SU-DHL-6 (cell line): ENCODE data around the gene RASGRP1.

ENCODE experiments used
- H2AFZ ChIP-seq: fragments of 200-600 bp; sonication (generic); 2 replicates; pipeline ENCODE4 v1.6.1; 2014; ENCODE audit warnings: low read depth, mild to moderate bottlenecking, moderate library complexity, mixed read lengths, antibody characterized with exemption, low read length; ENCODE audit not compliant: severe bottlenecking
- H3F3A ChIP-seq: fragments of 200-600 bp; shearing (Covaris generic); 2 replicates; pipeline ENCODE4 v1.6.0; 2016; ENCODE audit warnings: antibody characterized with exemption, mild to moderate bottlenecking; ENCODE audit not compliant: insufficient read depth
- H3K27ac ChIP-seq: fragments of 200-600 bp; sonication (generic); 2 replicates; pipeline ENCODE4 v1.5.1; 2016; ENCODE audit warnings: low read depth, mild to moderate bottlenecking, low read length, moderate library complexity, mixed read lengths
- H3K27me3 ChIP-seq: fragments of 200-600 bp; sonication (generic), shearing (Covaris generic); 2 replicates; pipeline ENCODE4 v1.6.0; 2014; ENCODE audit warnings: mild to moderate bottlenecking, low read length
- H3K36me3 ChIP-seq: fragments of 200-600 bp; sonication (generic); 2 replicates; pipeline ENCODE4 v1.6.1; 2014; ENCODE audit warnings: mild to moderate bottlenecking, low read length, mixed read lengths
- H3K4me2 ChIP-seq: fragments of 300-600, 200-600 bp; shearing (Covaris generic), sonication (generic); 2 replicates; pipeline ENCODE4 v1.6.0; 2014; ENCODE audit warnings: low read length, low read depth, mild to moderate bottlenecking; ENCODE audit not compliant: poor library complexity, severe bottlenecking
- H3K4me3 ChIP-seq: fragments of 200-600 bp; sonication (generic); 2 replicates; pipeline ENCODE4 v1.5.1; 2014; ENCODE audit warnings: antibody characterized with exemption, low read length, mild to moderate bottlenecking, mixed read lengths; ENCODE audit not compliant: insufficient read depth, poor library complexity, severe bottlenecking
- H3K79me2 ChIP-seq: fragments of 200-600 bp; sonication (generic); 2 replicates; pipeline ENCODE4 v1.6.1; 2014; ENCODE audit warnings: mild to moderate bottlenecking, low read length, moderate library complexity; ENCODE audit not compliant: insufficient read depth
- H3K9ac ChIP-seq: fragments of 200-600 bp; sonication (generic); 2 replicates; pipeline ENCODE4 v1.7.0; 2014; ENCODE audit warnings: mild to moderate bottlenecking, low read length
- H3K9me2 ChIP-seq: fragments of 200-600 bp; sonication (generic); replicated peaks from 2 replicates; pipeline ENCODE4 v1.6.1; 2014; ENCODE audit warnings: low read length; ENCODE audit not compliant: insufficient read depth
- H3K9me3 ChIP-seq: fragments of 200-600 bp; sonication (generic); 2 replicates; pipeline ENCODE4 v1.6.1; 2014; ENCODE audit warnings: low read length, mixed read lengths; ENCODE audit not compliant: insufficient read depth
- H4K20me1 ChIP-seq: fragments of 200-600 bp; sonication (generic); 2 replicates; pipeline ENCODE4 v1.6.1; 2014; ENCODE audit warnings: low read depth, mild to moderate bottlenecking, antibody characterized with exemption, low read length, moderate library complexity, mixed read lengths
- CTCF ChIP-seq: fragments of 200-600 bp; sonication (generic); IDR thresholded peaks from one replicate; pipeline ENCODE4 v1.5.1; 2017; ENCODE audit warnings: antibody characterized with exemption, mild to moderate bottlenecking, low read length, moderate library complexity; ENCODE audit not compliant: insufficient read depth, poor library complexity, severe bottlenecking
- EZH2phosphoT487 ChIP-seq: fragments of 200-600 bp; sonication (generic), shearing (Covaris generic); conservative IDR thresholded peaks from 2 replicates; pipeline ENCODE4 v1.6.1; 2018; ENCODE audit warnings: mild to moderate bottlenecking, antibody characterized with exemption, low read length, moderate library complexity, mixed read lengths

The RASGRP1 gene

GRCh38 chr15:38479756-38480155 is 84.9 kb downstream of the RASGRP1 start:
- Histone ChIP-seq H3F3A (no peaks in the 10 kb centered on the region), H2AFZ (no peak overlapping the region), H4K20me1 (no peaks in the 10 kb centered on the region), H3K9me2 (no peaks in the 10 kb centered on the region), H3K36me3 (peaks cover 18% of the 10 kb centered on the region; the same call in 1 of the 2 replicates), H3K4me3 (no peak overlapping the region), H3K9me3 (no peaks in the 10 kb centered on the region), H3K79me2 (no peaks in the 10 kb centered on the region), H3K27me3 (no peaks in the 10 kb centered on the region), H3K9ac (no peak overlapping the region), H3K27ac (no peak overlapping the region), H3K4me2 (no peak overlapping the region)
- TF ChIP-seq CTCF (no peak), EZH2phosphoT487 (no peak)

DNA sequence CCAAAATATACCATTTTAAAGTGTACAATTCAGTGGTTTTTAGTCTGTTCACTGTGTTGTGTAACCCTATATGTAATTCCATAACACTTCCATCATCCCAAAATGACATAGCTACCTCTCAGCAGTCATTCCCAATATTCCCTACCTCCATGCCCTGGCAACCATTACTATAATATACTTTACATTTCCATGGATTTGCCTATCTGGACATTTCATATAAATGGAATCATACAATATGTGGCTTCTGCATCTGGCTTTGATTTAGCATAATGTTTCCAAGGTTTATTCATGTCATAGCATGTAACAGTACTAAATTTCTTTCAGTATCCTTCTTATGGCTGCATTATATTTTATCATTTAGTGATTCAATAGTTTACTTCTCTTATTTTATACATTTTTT is 85.3 kb downstream of the RASGRP1 start:
- Histone ChIP-seq H2AFZ (no peak overlapping the region), H3K9ac (no peak overlapping the region), H3K79me2 (no peaks in the 10 kb centered on the region), H3K27ac (no peak overlapping the region), H3K4me2 (no peak overlapping the region), H3K27me3 (no peaks in the 10 kb centered on the region), H3K9me3 (no peaks in the 10 kb centered on the region), H3K4me3 (no peak overlapping the region), H3K9me2 (no peaks in the 10 kb centered on the region), H4K20me1 (no peaks in the 10 kb centered on the region), H3F3A (no peaks in the 10 kb centered on the region), H3K36me3 (peaks cover 21% of the 10 kb centered on the region)
- TF ChIP-seq EZH2phosphoT487 (no peak), CTCF (no peak)

- no peak overlapping the region for H3K4me3 ChIP-seq
- no peak overlapping the region for H3K9ac ChIP-seq
- no peak overlapping the region for H3K27ac ChIP-seq
- no peaks in the 10 kb centered on the region for H4K20me1 ChIP-seq
- H3K36me3 ChIP-seq: peaks cover 22% of the 10 kb centered on the region
- no peak overlapping the region for H3K4me2 ChIP-seq
- no peaks in the 10 kb centered on the region for H3K9me2 ChIP-seq
- no peak overlapping the region for H2AFZ ChIP-seq
- H3K79me2 ChIP-seq: no peaks in the 10 kb centered on the region
- H3F3A ChIP-seq: peaks cover 2% of the 10 kb centered on the region; the same call in 1 of the 2 replicates
- no peaks in the 10 kb centered on the region for H3K27me3 ChIP-seq
- TF ChIP-seq EZH2phosphoT487 (no peak), CTCF (no peak)
- H3K9me3 ChIP-seq: no peaks in the 10 kb centered on the region
These were observed 87.0 kb downstream of the RASGRP1 start for GRCh38 chr15:38477637-38478036.
